Lung (tissue), 12 donors: ENCODE results near the gene PRDM16. TPM values are rescaled to one million over a fixed set of nuclear protein-coding genes. Genes with fewer than 3 reads are reported as not detected.

ENCODE experiments used
- ATAC-seq: fragments of 200-7000 bp; cut with Tn5 transposase; one replicate; pipeline ENCODE4 v1.9.1; 2020; ENCODE audit warnings: moderate number of reproducible peaks; ENCODE audit not compliant: insufficient read depth, low FRiP score
- DNase-seq, 3 donors: peaks; one replicate each; pipeline ENCODE4 v3.0.0-alpha.2; 2013 to 2017
- H3K27ac ChIP-seq, 2 donors: one replicate each; pipeline ENCODE4 v1.5.1; 2013; ENCODE audit warnings: mild to moderate bottlenecking in 2 of 2, moderate library complexity in 2 of 2, control low read depth in 1 of 2, inconsistent platforms in 1 of 2, low read depth in 1 of 2, low read length in 1 of 2
- H3K27me3 ChIP-seq, 3 donors: one replicate each; pipeline ENCODE4 v1.5.1; 2013; ENCODE audit warnings: low read length in 2 of 3; ENCODE audit not compliant: control insufficient read depth in 3 of 3, insufficient read depth in 3 of 3
- H3K36me3 ChIP-seq, 4 donors: one replicate each; pipeline ENCODE4 v1.5.1; 2013; ENCODE audit warnings: low read length in 4 of 4, mild to moderate bottlenecking in 1 of 4, moderate library complexity in 1 of 4; ENCODE audit not compliant: control insufficient read depth in 4 of 4, insufficient read depth in 4 of 4
- H3K4me1 ChIP-seq, 5 donors: one replicate each; pipeline ENCODE4 v1.5.1; 2013; ENCODE audit warnings: low read length in 5 of 5, mild to moderate bottlenecking in 2 of 5, moderate library complexity in 1 of 5; ENCODE audit not compliant: control insufficient read depth in 5 of 5, insufficient read depth in 5 of 5
- H3K4me3 ChIP-seq: one replicate; pipeline ENCODE4 v1.5.1; 2013; ENCODE audit warnings: mild to moderate bottlenecking, control low read depth, moderate library complexity
- H3K9ac ChIP-seq, 2 donors: one replicate each; pipeline ENCODE4 v1.5.1; 2013; ENCODE audit warnings: low read length in 2 of 2, control low read depth in 1 of 2; ENCODE audit not compliant: insufficient read depth in 1 of 2
- H3K9me3 ChIP-seq, 4 donors: one replicate each; pipeline ENCODE4 v1.5.1; 2013; ENCODE audit warnings: low read length in 3 of 4, mild to moderate bottlenecking in 1 of 4, moderate library complexity in 1 of 4; ENCODE audit not compliant: control insufficient read depth in 4 of 4, insufficient read depth in 3 of 4
- CTCF ChIP-seq: IDR thresholded peaks from 2 replicates; pipeline ENCODE4 v1.5.1; 2012; ENCODE audit warnings: mild to moderate bottlenecking; ENCODE audit errors: control extremely low read depth, extremely low read depth
- WGBS, 2 donors: extraction: QIAGEN DNeasy Blood & Tissue Kit; methylation state at CpG; one replicate each; pipeline ENCODE4 v1.1.7; 2013; 5-methylcytosine and 5-hydroxymethylcytosine counted together
- polyA plus RNA-seq, 2 donors: library from polyadenylated mRNA; stranded (reverse); fragments of 200-250 nt; gene quantifications; one replicate each; pipeline ENCODE4 v1.2.1, GENCODE V29; 2013
- total RNA-seq, 2 donors: library from RNA; depleted of rRNA in 1 of 2; stranded (reverse); fragments of >200 nt in 1 of 2; gene quantifications; one replicate each; pipeline ENCODE4 v1.2.1, GENCODE V29; 2014 to 2021
- donor health status: control.
- donor health status: control.
- donor health status: Bipolar disorder and iron deficiency.
- donor health status: healthy.
- donor health status: DM: yes; HTN: yes; CAD: no.

PRDM16 gene
- total and polyA plus RNA-seq, 4 donors, result 2.4 to 36.5 (median 13.1) TPM

- no peak overlapping the region for H3K4me3 ChIP-seq
- H3K36me3 ChIP-seq, result no peaks in the 10 kb centered on the region
- H3K9ac ChIP-seq, result no peak overlapping the region
- H3K9me3 ChIP-seq, result no peaks in the 10 kb centered on the region
- no peak for ATAC-seq
- H3K27ac ChIP-seq, result no peak overlapping the region
- H3K27me3 ChIP-seq, result peaks cover 0 to 5% (median 4%) of the 10 kb centered on the region in 3 donors
- no peak for TF ChIP-seq CTCF
- 78 to 88% methylated on average over 13 of the region's 13 CpGs for WGBS, 2 donors
- no peak for DNase-seq
- peaks cover 0 to 26% (median 7%) of the 10 kb centered on the region in 5 donors for H3K4me1 ChIP-seq
Observed at GRCh38 chr1:3116560-3116959, 47.6 kb downstream of the PRDM16 start.

GRCh38 chr1:3117879-3118278 lies 48.9 kb downstream of the PRDM16 start:
- no peaks in the 10 kb centered on the region for H3K9me3 ChIP-seq
- peaks cover 0 to 4% (median 0%) of the 10 kb centered on the region in 3 donors for H3K27me3 ChIP-seq
- no peak overlapping the region for H3K4me3 ChIP-seq
- H3K9ac ChIP-seq, result no peak overlapping the region
- no peak for TF ChIP-seq CTCF
- no peak for ATAC-seq
- no peaks in the 10 kb centered on the region for H3K36me3 ChIP-seq
- DNase-seq, result no peak
- H3K4me1 ChIP-seq, result peaks cover 0 to 30% (median 7%) of the 10 kb centered on the region in 5 donors
- WGBS, 2 donors, result 93 to 95% methylated on average over 16 of the region's 16 CpGs
- no peak overlapping the region for H3K27ac ChIP-seq

GRCh38 chr1:3119061-3119460 lies 50.1 kb downstream of the PRDM16 start:
- TF ChIP-seq CTCF, result no peak
- Histone ChIP-seq H3K36me3 (no peaks in the 10 kb centered on the region), H3K9ac (no peak overlapping the region), H3K27me3 (peaks cover 0 to 4% (median 0%) of the 10 kb centered on the region in 3 donors), H3K4me1 (peaks cover 0 to 34% (median 8%) of the 10 kb centered on the region in 5 donors), H3K27ac (no peak overlapping the region), H3K4me3 (no peak overlapping the region), H3K9me3 (no peaks in the 10 kb centered on the region)
- DNase-seq, result no peak
- no peak for ATAC-seq
- WGBS, 2 donors, result 86 to 87% methylated on average over 14 of the region's 14 CpGs

- peaks cover 0 to 29% (median 8%) of the 10 kb centered on the region in 5 donors for H3K4me1 ChIP-seq
- no peaks in the 10 kb centered on the region for H3K36me3 ChIP-seq
- no peak for TF ChIP-seq CTCF
- no peak overlapping the region for H3K27ac ChIP-seq
- no peak overlapping the region for H3K4me3 ChIP-seq
- H3K9me3 ChIP-seq, result no peaks in the 10 kb centered on the region
- 53 to 73% methylated on average over 10 of the region's 10 CpGs for WGBS, 2 donors
- peaks cover 0 to 4% (median 0%) of the 10 kb centered on the region in 3 donors for H3K27me3 ChIP-seq
- DNase-seq (peak; percentile 48 to 61 (median 51)), ATAC-seq (no peak)
- H3K9ac ChIP-seq, result no peak overlapping the region
Observed at GRCh38 chr1:3119725-3120124, 50.7 kb downstream of the PRDM16 start.
